ENCODE results near the gene DAPK1. TPM values are rescaled to one million over a fixed set of nuclear protein-coding genes. Genes with fewer than 3 reads are reported as not detected.

The DAPK1 gene
- polyA plus RNA-seq, 6 donors from 2014 or later = 0.13 to 0.79 (median 0.32) TPM; not detected in 1

DNA sequence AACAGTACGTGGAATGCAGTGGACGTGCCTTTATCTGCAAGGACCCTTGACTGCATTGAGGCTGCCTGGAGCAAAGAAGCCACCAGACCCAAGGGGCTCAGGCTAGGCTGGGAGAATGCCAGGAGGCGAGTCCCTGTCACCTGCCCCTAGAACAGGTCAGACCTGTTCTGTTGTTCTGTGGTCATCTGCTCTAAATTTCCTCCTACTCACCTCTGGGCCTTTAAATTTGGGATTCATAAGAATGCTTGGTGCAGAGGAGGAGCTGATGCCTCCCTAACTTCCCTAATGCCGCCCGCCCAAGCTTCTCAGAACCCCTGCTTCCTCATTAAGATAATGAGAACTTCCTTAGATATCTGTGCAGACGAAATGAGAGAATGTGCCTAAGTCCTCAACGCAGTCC is 32.0 kb downstream of the DAPK1 start:
- Mint-ChIP-seq H3K4me3 (no peak overlapping the region), H3K36me3 (no peaks in the 10 kb centered on the region), H3K27ac (no peak overlapping the region), H3K4me1 (no peaks in the 10 kb centered on the region), H3K9me3 (peaks cover 0 to 2% (median 0%) of the 10 kb centered on the region in 7 donors), H3K27me3 (peaks cover 0 to 25% (median 17%) of the 10 kb centered on the region in 3 donors)
- ATAC-seq (ENCODE audit: low read depth in 2 of 2) = no peak
- no peak for DNase-seq

DNA sequence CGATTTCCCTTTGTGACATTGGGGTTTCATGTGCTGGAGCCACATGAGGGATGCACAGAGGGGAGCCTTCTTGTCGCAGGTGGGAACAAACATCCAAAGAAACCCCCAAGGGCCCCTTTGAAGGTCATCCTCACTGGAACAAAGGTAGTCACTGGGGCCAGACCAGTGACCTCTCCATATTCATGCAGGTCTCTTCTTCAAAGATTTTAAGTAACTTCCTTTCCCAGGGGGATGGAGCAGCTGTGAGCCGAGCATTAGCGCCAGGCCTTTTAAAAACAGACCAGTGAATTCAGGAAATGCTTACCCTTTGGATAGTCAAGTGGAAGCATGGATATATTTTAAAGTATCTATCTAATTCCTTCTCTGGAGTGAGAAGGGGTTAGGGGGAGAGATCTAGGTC is 33.0 kb downstream of the DAPK1 start:
- Mint-ChIP-seq H3K9me3 (peaks cover 0 to 2% (median 0%) of the 10 kb centered on the region in 7 donors), H3K27me3 (peaks cover 0 to 18% (median 16%) of the 10 kb centered on the region in 3 donors), H3K4me1 (no peaks in the 10 kb centered on the region), H3K36me3 (no peaks in the 10 kb centered on the region), H3K27ac (no peak overlapping the region), H3K4me3 (no peak overlapping the region)
- DNase-seq (no peak), ATAC-seq (ENCODE audit: low read depth in 2 of 2) (no peak)

DNA sequence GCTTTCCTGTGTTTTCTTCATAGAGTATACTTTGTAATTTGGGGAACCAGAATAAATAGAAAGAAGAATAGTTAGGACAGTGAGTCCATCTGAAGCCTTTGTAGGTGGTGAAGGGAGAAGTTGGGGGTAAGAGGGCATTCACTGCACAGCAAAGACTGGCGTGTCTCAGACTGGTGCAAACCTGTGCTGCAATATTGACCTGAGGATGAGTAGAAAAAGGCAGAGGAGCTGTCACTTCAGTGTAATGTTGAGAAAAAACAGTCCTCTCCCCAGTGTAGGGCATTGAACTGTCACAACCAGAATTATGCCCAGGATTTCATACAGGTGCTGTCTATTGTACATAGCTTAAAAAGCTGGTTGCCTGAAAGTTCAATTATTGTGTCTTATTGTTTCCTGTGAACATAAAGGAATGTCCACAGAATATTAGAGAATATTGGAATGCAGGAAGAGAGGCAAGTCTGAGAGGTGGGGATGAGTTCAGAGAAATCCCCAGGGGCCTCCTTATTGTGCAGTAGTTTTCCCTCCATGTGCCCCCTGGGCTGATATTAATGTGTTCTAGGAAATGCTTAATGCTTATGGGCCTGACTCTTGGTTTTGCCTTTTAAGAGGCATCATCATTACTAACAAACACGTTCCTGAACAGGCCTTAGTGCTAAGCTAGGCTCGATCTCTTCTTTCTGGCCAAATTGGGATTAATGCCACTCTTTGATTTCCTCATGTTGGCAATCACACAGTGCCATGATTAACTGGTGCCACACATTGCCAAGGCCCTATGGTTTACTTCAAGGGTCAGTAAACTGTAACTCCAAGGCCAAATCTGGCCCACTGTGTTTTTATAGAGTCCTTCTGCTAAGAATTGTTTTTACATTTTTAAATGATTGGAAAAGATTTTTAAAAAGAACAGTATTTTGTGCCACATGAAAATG is 34.0 kb downstream of the DAPK1 start:
- Mint-ChIP-seq H3K27me3 (peaks cover 0 to 13% (median 10%) of the 10 kb centered on the region in 3 donors), H3K4me3 (no peak overlapping the region), H3K4me1 (no peaks in the 10 kb centered on the region), H3K27ac (peak overlapping the region in 1 of 6 donors; percentile 24), H3K9me3 (peaks cover 0 to 2% (median 0%) of the 10 kb centered on the region in 7 donors), H3K36me3 (no peaks in the 10 kb centered on the region)
- no peak for DNase-seq
- no peak for ATAC-seq (ENCODE audit: low read depth in 2 of 2)

DNA sequence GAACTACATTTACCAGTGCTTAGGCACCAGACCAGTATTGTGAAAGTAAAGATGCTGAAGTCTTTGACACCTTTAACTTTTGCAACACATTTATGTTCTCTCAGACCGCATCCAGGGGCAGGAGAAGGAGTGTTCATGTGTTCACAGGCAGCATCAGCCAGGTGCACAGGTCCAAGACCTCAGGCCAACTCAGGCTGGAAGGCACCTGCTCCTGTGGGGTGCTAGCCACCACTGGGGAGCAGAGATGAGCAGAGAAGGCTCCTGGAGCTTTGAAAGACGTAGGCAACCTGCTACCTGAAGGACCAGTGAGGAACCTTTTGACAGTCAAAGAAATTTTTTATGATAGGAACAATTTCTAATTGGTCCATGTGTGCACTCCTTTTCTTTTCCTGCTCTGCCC is 35.6 kb downstream of the DAPK1 start:
- ATAC-seq (ENCODE audit: low read depth in 2 of 2) (no peak), DNase-seq (no peak)
- peaks cover 0 to 2% (median 0%) of the 10 kb centered on the region in 7 donors for H3K9me3 Mint-ChIP-seq
- no peaks in the 10 kb centered on the region for H3K36me3 Mint-ChIP-seq
- peaks cover 0 to 6% (median 5%) of the 10 kb centered on the region in 3 donors for H3K27me3 Mint-ChIP-seq
- H3K27ac Mint-ChIP-seq = no peak overlapping the region
- no peaks in the 10 kb centered on the region for H3K4me1 Mint-ChIP-seq
- no peak overlapping the region for H3K4me3 Mint-ChIP-seq

DNA sequence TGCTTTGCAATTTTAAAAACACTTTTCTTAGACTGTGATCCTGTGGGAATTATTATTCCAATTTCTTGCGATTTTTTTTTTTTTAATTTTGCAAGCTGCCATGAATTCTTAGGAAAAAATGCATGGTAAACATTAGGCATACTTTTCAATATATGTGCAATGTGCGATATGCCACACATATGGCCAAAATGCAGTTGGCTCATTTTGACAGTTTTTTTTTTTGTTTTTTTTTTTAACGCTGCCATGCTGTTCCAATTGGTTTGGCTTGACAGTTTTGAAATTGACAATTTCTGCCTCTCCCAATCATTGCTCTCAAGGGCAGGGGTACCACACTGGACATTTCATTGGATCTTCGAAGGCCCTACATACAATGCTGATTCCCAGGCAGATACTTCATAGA is 36.4 kb downstream of the DAPK1 start:
- no peak overlapping the region for H3K27ac Mint-ChIP-seq
- ATAC-seq (ENCODE audit: low read depth in 2 of 2) = no peak
- H3K9me3 Mint-ChIP-seq = peaks cover 0 to 2% (median 0%) of the 10 kb centered on the region in 7 donors

DNA sequence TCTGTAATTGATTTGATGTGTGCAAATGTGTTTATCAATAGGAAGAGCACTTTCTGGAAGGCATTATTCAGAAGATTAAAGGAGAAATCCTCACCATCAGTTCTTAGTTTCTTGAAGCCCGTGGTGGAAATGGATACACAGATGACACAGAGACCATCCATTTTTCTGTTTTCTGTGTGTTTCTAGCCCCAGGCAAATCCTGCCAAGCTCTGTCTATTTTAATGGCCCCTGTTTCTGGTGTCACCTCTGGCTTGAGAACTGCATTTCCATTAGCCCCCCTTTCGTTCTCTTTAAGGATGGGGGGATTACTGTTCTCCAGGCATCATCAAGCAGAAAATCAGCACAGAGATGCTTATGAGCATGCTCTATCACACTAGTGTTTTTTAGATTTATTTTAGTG is 37.3 kb downstream of the DAPK1 start:
- Mint-ChIP-seq H3K27ac (peak overlapping the region in 1 of 6 donors; percentile 62), H3K36me3 (no peaks in the 10 kb centered on the region), H3K9me3 (peaks cover 0 to under 1% (median 0%) of the 10 kb centered on the region in 7 donors), H3K27me3 (no peaks in the 10 kb centered on the region), H3K4me3 (no peak overlapping the region), H3K4me1 (no peaks in the 10 kb centered on the region)
- no peak for DNase-seq
- no peak for ATAC-seq (ENCODE audit: low read depth in 2 of 2)

More for the DNA sequence above, 36.4 kb downstream of the DAPK1 start:
- no peak for DNase-seq
- H3K4me1 Mint-ChIP-seq = no peaks in the 10 kb centered on the region
- H3K36me3 Mint-ChIP-seq = no peaks in the 10 kb centered on the region
- H3K27me3 Mint-ChIP-seq = peaks cover 0 to 2% (median under 1%) of the 10 kb centered on the region in 3 donors
- no peak overlapping the region for H3K4me3 Mint-ChIP-seq

DNA sequence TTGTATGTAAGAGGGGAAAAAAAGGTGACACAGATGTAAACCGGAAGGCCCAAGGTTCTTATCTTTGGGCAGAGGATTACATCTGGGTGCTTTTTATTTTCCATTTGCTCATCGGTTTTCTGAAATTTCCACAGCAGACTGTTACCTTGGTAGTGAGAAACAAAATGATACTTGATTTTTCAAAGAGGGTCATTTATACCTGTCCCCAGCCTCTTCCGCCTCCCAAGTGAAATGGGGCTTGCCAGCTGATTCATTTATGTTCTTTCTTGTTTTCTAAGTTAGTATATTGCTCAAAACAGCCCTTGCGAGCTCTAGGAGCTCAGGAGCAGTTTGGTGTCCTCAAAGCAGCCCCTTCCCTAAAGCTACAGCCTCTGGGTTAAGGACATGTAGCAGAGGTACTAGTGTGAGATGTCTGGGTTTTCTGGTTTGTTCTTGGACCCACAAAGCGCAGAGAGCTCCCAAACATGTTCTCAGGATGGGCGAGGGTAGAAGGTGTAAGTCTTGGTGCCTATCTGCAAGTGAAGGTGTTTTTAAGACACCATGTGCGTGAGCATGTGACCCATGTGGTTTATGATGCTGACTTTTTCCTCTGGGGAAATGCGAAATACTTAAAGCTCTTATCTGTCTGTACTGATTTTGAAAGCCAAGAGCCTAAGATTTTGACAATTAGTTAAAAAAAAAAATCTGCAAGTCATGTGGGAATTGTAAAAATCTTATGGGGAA is 38.3 kb downstream of the DAPK1 start:
- no peak for DNase-seq
- H3K4me3 Mint-ChIP-seq = no peak overlapping the region
- ATAC-seq (ENCODE audit: low read depth in 2 of 2) = no peak

DNA sequence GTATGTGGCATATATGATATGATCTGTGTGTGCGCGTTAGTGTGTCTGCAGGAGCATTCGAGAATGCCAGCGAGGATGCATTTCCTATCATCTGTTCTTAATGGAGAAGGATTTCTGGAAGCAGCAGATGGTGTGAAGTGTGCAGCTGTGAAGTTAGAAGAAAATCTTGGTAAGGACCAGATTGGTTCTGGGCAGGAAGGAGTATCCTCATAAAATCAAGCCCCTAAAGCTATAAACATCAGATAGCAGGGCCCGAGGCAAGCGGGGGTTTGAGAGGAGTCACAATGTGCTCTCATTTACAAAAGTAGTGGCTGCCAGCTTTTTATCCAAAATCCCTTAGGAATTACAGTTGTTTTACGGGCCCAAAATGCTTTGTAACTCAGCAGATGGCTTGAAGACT is 40.0 kb downstream of the DAPK1 start:
- Mint-ChIP-seq H3K4me1 (no peaks in the 10 kb centered on the region), H3K27ac (peak overlapping the region in 1 of 6 donors; percentile 23), H3K36me3 (no peaks in the 10 kb centered on the region), H3K27me3 (no peaks in the 10 kb centered on the region), H3K9me3 (no peaks in the 10 kb centered on the region), H3K4me3 (no peak overlapping the region)
- DNase-seq (no peak), ATAC-seq (ENCODE audit: low read depth in 2 of 2) (no peak)

More for the DNA sequence above, 38.3 kb downstream of the DAPK1 start:
- no peaks in the 10 kb centered on the region for H3K9me3 Mint-ChIP-seq
- H3K27ac Mint-ChIP-seq = peak overlapping the region in 1 of 6 donors; percentile 17
- no peaks in the 10 kb centered on the region for H3K36me3 Mint-ChIP-seq
- H3K4me1 Mint-ChIP-seq = no peaks in the 10 kb centered on the region
- no peaks in the 10 kb centered on the region for H3K27me3 Mint-ChIP-seq

DNA sequence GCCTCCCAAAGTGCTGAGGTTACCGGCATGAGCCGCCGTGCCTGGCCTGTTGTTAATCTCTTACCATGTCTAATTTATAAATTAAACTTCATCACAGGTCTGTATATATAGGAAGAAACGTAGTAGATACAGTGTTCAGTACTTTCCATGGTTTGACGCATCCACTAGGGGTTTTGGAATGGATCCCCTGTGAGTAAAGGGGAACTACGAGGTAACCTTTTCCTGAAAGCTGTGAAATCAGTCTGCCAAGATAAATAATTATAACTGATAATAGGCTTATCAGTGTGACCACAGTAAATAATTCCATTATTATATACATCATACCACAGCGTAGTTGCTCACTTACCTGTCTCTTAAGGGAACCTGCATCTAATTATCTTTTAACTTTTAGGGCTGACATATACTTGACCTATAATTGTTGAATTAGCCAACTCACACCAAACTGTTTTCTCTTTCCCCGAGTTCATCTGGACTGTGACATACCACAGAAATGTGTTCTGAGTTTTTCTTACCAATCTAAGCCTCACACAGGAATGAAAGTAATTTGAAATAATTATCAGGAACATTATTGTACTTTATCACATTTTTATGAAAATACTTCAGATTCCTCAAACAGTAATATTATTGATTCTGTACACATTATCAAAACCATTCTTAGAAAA is 42.9 kb downstream of the DAPK1 start:
- Mint-ChIP-seq H3K4me3 (no peak overlapping the region), H3K27me3 (no peaks in the 10 kb centered on the region), H3K9me3 (no peaks in the 10 kb centered on the region), H3K36me3 (no peaks in the 10 kb centered on the region), H3K4me1 (no peaks in the 10 kb centered on the region), H3K27ac (no peak overlapping the region)
- no peak for DNase-seq
- ATAC-seq (ENCODE audit: low read depth in 2 of 2) = no peak

DNA sequence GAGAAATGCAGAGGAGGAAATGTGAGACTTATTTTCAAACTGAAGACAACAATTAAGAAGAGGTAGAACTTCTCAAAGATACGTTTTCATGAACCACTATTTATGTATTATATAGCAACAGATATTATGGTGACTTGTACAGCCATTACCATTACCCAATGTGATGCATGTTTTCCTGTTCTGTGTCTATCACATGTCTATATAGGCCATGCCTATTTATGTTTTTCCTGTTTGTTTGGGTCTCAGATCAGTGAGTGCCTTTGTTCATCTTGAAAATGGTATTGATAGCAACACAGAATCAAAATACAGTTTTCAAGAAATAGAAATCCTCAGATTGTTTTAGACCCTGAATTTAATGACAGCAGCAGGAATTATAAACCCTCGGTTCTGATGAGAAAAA is 44.0 kb downstream of the DAPK1 start:
- H3K4me3 Mint-ChIP-seq = no peak overlapping the region
- no peaks in the 10 kb centered on the region for H3K27me3 Mint-ChIP-seq
- no peaks in the 10 kb centered on the region for H3K36me3 Mint-ChIP-seq
- H3K4me1 Mint-ChIP-seq = no peaks in the 10 kb centered on the region
- no peak overlapping the region for H3K27ac Mint-ChIP-seq
- ATAC-seq (ENCODE audit: low read depth in 2 of 2) = no peak
- DNase-seq = no peak
- no peaks in the 10 kb centered on the region for H3K9me3 Mint-ChIP-seq

DNA sequence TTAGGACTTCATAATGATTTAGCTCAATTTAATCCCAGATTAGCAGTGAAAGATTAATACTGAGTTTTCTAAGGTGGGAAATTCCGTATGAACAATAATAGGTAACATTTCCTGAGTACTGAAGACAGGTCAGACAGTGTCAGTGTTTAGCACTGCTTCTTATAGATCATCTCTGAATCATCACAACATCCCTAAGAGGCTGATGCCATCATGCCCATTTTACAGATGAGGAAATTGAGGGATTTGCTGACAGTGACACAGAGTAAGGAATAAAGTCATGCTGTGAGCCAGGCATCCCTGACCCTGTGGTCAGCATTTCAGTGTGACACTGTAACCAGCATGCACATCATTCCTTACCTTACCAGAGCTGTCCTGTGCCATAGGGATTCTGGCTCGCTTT is 44.5 kb downstream of the DAPK1 start:
- peaks cover 0 to 1% (median 0%) of the 10 kb centered on the region in 3 donors for H3K27me3 Mint-ChIP-seq
- no peaks in the 10 kb centered on the region for H3K9me3 Mint-ChIP-seq
- H3K4me3 Mint-ChIP-seq = no peak overlapping the region
- H3K4me1 Mint-ChIP-seq = no peaks in the 10 kb centered on the region
- H3K36me3 Mint-ChIP-seq = no peaks in the 10 kb centered on the region
- peak overlapping the region in 1 of 6 donors; percentile 15 for H3K27ac Mint-ChIP-seq
- DNase-seq = no peak
- no peak for ATAC-seq (ENCODE audit: low read depth in 2 of 2)

DNA sequence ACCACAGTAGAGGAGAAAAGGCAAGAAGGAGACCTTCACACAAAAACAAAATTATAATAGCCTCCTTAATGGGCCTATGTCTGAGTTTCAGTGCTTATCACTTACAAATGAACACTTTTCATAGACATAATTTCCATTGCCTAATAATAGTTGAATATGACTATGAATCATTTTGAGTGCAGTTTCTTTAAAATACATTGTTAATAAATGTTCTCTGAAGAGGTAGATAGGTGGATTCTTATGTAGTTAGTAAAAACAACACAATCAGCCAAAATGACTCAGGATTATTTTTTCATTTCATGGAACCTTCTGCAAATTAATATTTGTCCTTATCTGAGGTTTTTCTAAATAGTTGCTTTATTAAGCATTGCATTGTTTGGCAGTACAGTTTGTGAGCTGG is 45.6 kb downstream of the DAPK1 start:
- ATAC-seq (ENCODE audit: low read depth in 2 of 2) = no peak
- Mint-ChIP-seq H3K36me3 (no peaks in the 10 kb centered on the region), H3K27ac (no peak overlapping the region), H3K27me3 (peaks cover 0 to 7% (median 0%) of the 10 kb centered on the region in 3 donors), H3K4me1 (no peaks in the 10 kb centered on the region), H3K9me3 (no peaks in the 10 kb centered on the region), H3K4me3 (no peak overlapping the region)
- DNase-seq = no peak

DNA sequence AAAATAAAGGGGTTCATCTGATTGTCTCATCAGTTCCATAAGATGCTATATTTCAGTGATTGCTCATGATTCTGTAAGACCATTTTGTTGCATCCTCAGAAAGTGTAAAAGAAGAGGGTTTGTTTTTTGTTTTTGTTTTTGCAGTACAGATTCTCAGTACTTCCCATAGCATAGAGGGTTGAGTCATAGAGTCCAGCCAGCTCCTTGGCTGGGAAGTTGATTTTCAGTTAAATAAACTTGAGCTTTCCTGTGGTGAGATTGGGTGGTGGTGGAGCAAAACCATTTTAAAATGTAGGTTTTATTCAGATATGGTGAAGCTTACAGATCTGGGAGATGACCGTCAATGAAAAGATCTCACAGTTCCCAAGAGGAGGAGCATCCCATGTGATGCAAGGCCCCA is 48.2 kb downstream of the DAPK1 start:
- peaks cover 0 to 5% (median 0%) of the 10 kb centered on the region in 7 donors for H3K9me3 Mint-ChIP-seq
- no peak overlapping the region for H3K4me3 Mint-ChIP-seq
- DNase-seq = no peak
- ATAC-seq (ENCODE audit: low read depth in 2 of 2) = no peak
- H3K27me3 Mint-ChIP-seq = peaks cover 0 to 7% (median 0%) of the 10 kb centered on the region in 3 donors
- H3K36me3 Mint-ChIP-seq = no peaks in the 10 kb centered on the region
- H3K4me1 Mint-ChIP-seq = no peaks in the 10 kb centered on the region
- H3K27ac Mint-ChIP-seq = no peak overlapping the region
